Left renal cortex interstitium (tissue), 4 donors: Measurements from ENCODE around the gene GSTO1. TPM values are rescaled to one million over a fixed set of nuclear protein-coding genes. Genes with fewer than 3 reads are reported as not detected.
"Not testable (repeated sequence)": the region's sequence is repeated elsewhere in the genome, so short reads cannot be mapped to it uniquely, and the experiment has no call there.

Experiments used
- DNase-seq, 4 donors: peaks; one replicate each; pipeline ENCODE4 v3.0.0-alpha.2; 2013; ENCODE audit warnings: low read depth in 4 of 4, low spot score in 2 of 4, missing footprints in 1 of 4
- polyA plus RNA-seq, 4 donors: library from polyadenylated mRNA; unstranded; fragments of 120-200 nt; gene quantifications; one replicate each; pipeline ENCODE4 v1.2.1, GENCODE V29; 2013; ENCODE audit not compliant: insufficient read length in 4 of 4

The GSTO1 gene
- polyA plus RNA-seq: 100 to 1,000 TPM in 1 of 4 donors, 10 to 100 TPM in 3; 80.9 to 117 (median 88.0) TPM

- peak in 1 of 4 donors; percentile 58 for DNase-seq
Observed at GRCh38 chr10:104254493-104255310, at the start of gene GSTO1. Gene GSTO1, plus strand, starts transcription at chr10:104254892. Its CDS starts 37 bp downstream, at chr10:104254929.

GRCh38 chr10:104208730-104209129, 46.0 kb upstream of the GSTO1 start:
- DNase-seq: no peak

- DNase-seq: peak in 2 of 4 donors; percentile 22 to 40
Observed at GRCh38 chr10:104209575-104210198, 45.0 kb upstream of the GSTO1 start.

- no peak for DNase-seq
Observed at GRCh38 chr10:104216631-104217030, 38.1 kb upstream of the GSTO1 start.

- no peak for DNase-seq
Observed at GRCh38 chr10:104218751-104219150, 35.9 kb upstream of the GSTO1 start.

GRCh38 chr10:104220522-104220921, 34.2 kb upstream of the GSTO1 start:
- DNase-seq: no peak

GRCh38 chr10:104223304-104223703, 31.4 kb upstream of the GSTO1 start:
- no peak for DNase-seq

GRCh38 chr10:104230490-104230889, 24.2 kb upstream of the GSTO1 start:
- DNase-seq: no peak

- peak; percentile 90 to 95 (median 92) for DNase-seq
Observed at GRCh38 chr10:104231784-104232612, 22.7 kb upstream of the GSTO1 start, which contains the start of gene CFAP43. Gene CFAP43, minus strand, starts transcription at chr10:104232364. Its CDS starts 118 bp downstream, at chr10:104232246.

- no peak for DNase-seq
Observed at GRCh38 chr10:104232613-104233102, 22.0 kb upstream of the GSTO1 start.

GRCh38 chr10:104233817-104234216, 20.9 kb upstream of the GSTO1 start:
- no peak for DNase-seq

- DNase-seq: no peak
Observed at GRCh38 chr10:104234934-104235333, 19.8 kb upstream of the GSTO1 start.

GRCh38 chr10:104235801-104236200, 18.9 kb upstream of the GSTO1 start:
- DNase-seq: no peak

GRCh38 chr10:104240078-104240477, 14.6 kb upstream of the GSTO1 start:
- no peak for DNase-seq

- DNase-seq: no peak
Observed at GRCh38 chr10:104242545-104242944, 12.1 kb upstream of the GSTO1 start.

GRCh38 chr10:104243009-104243408, 11.7 kb upstream of the GSTO1 start:
- not testable (repeated sequence) for DNase-seq

- DNase-seq: no peak
Observed at GRCh38 chr10:104243512-104243911, 11.2 kb upstream of the GSTO1 start.

GRCh38 chr10:104245066-104245632, 9.5 kb upstream of the GSTO1 start:
- DNase-seq: no peak

GRCh38 chr10:104246976-104247375, 7.7 kb upstream of the GSTO1 start:
- DNase-seq: no peak

- DNase-seq: no peak
Observed at GRCh38 chr10:104247513-104248146, 7.1 kb upstream of the GSTO1 start.
